ENCODE results near the gene AKAP9. TPM values are rescaled to one million over a fixed set of nuclear protein-coding genes. Genes with fewer than 3 reads are reported as not detected.

AKAP9 gene
- total and polyA plus RNA-seq, 2 donors (not counting 3 experiments of a cell fraction or from before 2014, with no cell fraction given), result 9.5 to 51.6 TPM

DNA sequence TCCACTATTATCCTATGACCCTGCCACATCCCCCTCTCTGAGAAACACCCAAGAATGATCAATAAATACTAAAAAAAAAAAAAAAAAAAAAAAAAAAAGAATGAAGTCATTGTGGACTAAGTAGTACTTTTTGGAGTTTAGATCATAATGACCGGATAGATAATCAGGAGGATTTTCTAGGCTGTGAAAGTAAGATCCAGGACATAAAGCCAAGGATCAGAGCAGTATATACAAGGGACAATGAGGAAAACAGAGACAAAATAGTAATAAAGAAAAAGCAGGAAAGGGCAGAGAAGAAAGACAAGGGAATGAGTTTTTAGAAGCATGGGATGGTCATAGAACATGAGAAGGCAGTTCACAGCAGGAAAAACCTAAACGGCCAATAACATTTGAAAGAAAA is 87.6 kb downstream of the AKAP9 start:
- no peak overlapping the region for H3K9ac ChIP-seq (replicated peaks; ENCODE audit: extremely low read depth, insufficient read depth, low read length)
- dilution Hi-C loops (cut with MboI; ENCODE audit: extremely low pct_ligation_motif_present, low sequenced_read_pairs), result no loop called here

More for the DNA sequence above, 87.6 kb downstream of the AKAP9 start:
- Histone ChIP-seq H3K36me3 (ENCODE audit: control insufficient read depth in 2 of 2, extremely low read depth in 1 of 2, insufficient read depth in 2 of 2, low read length in 2 of 2) (peaks cover 0 to 2% of the 10 kb centered on the region in 2 experiments), H3K27ac (ENCODE audit: insufficient read depth, low read depth, low read length) (no peak overlapping the region), H3K9me1 (replicated peaks; ENCODE audit: control insufficient read depth, extremely low read depth, insufficient read depth, low read length) (no peaks in the 10 kb centered on the region), H3K9me3 (replicated peaks; ENCODE audit: control insufficient read depth, insufficient read depth, low read length) (no peaks in the 10 kb centered on the region), H3K79me2 (ENCODE audit: control insufficient read depth, insufficient read depth, low read length) (no peaks in the 10 kb centered on the region), H2AFZ (ENCODE audit: low read depth, low read length) (no peak overlapping the region), H4K20me1 (replicated peaks; ENCODE audit: control insufficient read depth, extremely low read depth, insufficient read depth, low read length) (no peaks in the 10 kb centered on the region), H3K4me3 (replicated peaks in 1 of 3; ENCODE audit: insufficient read depth in 1 of 3, low read depth in 1 of 3, low read length in 3 of 3) (no peak overlapping the region), H3K4me2 (ENCODE audit: insufficient read depth, low read length) (no peak overlapping the region), H3K27me3 (ENCODE audit: control insufficient read depth in 2 of 2, insufficient read depth in 2 of 2, low read length in 2 of 2) (no peaks in the 10 kb centered on the region), H3K4me1 (ENCODE audit: control insufficient read depth, extremely low read depth, insufficient read depth, low read length) (peaks cover 7% of the 10 kb centered on the region)
- CTCF ChIA-PET, result no interaction called here
- intact Hi-C loops (cut with micrococcal nuclease), result no loop called here
- POLR2A ChIA-PET, result no interaction called here
- DNase-seq (ENCODE audit: low read depth, low spot score) (no peak), FAIRE-seq (no peak)
- no peak for TF ChIP-seq POLR2AphosphoS5 (IDR thresholded peaks at IDR 0.05; ENCODE audit: insufficient read depth, low read depth, low read length)
- TF ChIP-seq MYC (IDR thresholded peaks at IDR 0.05; ENCODE audit: low read depth, low read length), result no peak
- TF ChIP-seq, protein P1, sequence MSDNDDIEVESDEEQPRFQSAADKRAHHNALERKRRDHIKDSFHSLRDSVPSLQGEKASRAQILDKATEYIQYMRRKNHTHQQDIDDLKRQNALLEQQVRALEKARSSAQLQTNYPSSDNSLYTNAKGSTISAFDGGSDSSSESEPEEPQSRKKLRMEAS (IDR thresholded peaks at IDR 0.05; ENCODE audit: insufficient read depth, insufficient read length), result no peak
- TF ChIP-seq GATA2 (IDR thresholded peaks at IDR 0.05; ENCODE audit: insufficient read depth, insufficient read length, low read depth, low read length), result no peak
- no peak for TF ChIP-seq FOS (IDR thresholded peaks at IDR 0.05; ENCODE audit: borderline replicate concordance, insufficient read depth, low read length)
- TF ChIP-seq JUN (IDR thresholded peaks at IDR 0.05; ENCODE audit: borderline replicate concordance, insufficient read depth, insufficient read length, low read depth), result no peak
- TF ChIP-seq POLR2A (IDR thresholded peaks at IDR 0.05; ENCODE audit: low read depth, low read length), result no peak
- TF ChIP-seq, protein P2, sequence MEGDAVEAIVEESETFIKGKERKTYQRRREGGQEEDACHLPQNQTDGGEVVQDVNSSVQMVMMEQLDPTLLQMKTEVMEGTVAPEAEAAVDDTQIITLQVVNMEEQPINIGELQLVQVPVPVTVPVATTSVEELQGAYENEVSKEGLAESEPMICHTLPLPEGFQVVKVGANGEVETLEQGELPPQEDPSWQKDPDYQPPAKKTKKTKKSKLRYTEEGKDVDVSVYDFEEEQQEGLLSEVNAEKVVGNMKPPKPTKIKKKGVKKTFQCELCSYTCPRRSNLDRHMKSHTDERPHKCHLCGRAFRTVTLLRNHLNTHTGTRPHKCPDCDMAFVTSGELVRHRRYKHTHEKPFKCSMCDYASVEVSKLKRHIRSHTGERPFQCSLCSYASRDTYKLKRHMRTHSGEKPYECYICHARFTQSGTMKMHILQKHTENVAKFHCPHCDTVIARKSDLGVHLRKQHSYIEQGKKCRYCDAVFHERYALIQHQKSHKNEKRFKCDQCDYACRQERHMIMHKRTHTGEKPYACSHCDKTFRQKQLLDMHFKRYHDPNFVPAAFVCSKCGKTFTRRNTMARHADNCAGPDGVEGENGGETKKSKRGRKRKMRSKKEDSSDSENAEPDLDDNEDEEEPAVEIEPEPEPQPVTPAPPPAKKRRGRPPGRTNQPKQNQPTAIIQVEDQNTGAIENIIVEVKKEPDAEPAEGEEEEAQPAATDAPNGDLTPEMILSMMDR (IDR thresholded peaks at IDR 0.05; ENCODE audit: extremely low read depth in 1 of 2, insufficient read depth in 1 of 2, low read depth in 1 of 2, low read length in 2 of 2), result no peak
- no peak for TF ChIP-seq EZH2 (IDR thresholded peaks at IDR 0.05; ENCODE audit: borderline replicate concordance, low read depth, low read length, severe bottlenecking)
- no TSS peak for BruUV-seq (replicated peaks)

All from endothelial cell of umbilical vein (primary cell).